GM21447 (cell line): ENCODE results near the gene OAT.

Experiments used
- ATAC-seq: cut with Tn5 transposase; IDR thresholded peaks from one replicate; pipeline ENCODE4 v1.9.1; 2021; ENCODE audit not compliant: unreplicated experiment

OAT gene

DNA sequence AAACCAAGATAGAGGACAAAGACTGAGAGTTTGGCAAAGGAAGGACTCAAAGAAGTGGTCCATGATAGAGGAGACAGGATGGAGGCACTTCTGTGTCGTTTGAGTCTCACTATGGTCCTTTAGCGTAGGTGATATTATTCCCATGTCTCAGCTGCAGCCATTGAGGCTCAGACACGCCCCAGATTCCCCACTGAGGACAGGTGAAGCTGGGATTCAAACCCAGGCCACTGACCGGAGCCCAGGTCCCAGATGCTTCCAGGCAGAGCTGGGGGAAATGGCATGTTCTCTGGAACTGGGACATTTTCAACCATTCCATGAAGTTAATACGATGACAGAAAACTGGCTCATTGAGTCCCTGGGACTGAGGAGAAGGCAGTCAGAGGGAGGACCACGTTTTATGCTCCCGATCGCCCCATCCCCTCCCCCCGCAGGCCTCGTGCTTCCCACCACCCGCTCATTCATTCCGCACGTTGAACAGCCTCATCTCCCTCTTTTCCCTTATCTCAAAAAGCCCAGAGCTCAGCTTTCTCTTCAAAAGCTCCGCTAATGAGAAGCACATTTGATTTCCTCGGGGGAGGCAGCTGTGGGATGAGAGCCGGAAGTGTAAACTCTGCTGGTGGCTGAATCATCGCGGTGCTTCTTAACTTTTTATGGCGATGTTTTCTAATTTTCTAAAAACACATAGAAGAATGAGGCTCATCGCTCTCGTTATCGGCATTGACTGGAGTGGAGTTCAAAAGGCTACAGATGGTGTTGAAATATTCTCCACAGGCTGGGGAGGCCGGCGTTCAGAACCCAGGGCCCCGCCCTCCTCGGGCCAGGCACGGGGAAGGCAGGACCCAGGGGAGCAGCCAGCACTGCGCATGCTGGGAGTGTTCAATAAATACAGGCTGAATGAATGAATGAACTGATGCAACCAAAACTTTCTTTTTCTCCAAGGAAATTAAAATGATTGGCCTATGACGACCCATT, 64.0 kb downstream of the OAT start:
- no peak for ATAC-seq

DNA sequence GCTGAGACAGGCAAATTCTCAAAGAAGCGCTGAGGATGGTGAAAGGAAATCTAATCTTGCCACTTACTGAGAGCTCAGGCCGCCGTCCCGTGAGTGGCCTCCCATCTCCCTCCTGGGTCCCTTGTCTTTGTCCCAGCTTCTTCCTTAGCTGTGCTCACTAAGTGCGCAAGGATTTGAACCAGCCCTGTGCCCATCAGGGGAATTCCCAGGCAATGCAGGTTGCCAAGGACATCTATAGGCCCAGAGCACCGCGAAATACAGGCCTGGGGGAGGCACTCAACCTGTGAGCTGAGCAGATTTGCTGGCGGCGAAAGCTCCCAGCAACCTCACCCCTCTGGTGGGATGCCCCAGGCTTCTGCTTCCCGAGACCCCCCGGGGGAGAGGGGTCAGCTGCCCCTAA, 64.8 kb downstream of the OAT start:
- no peak for ATAC-seq

DNA sequence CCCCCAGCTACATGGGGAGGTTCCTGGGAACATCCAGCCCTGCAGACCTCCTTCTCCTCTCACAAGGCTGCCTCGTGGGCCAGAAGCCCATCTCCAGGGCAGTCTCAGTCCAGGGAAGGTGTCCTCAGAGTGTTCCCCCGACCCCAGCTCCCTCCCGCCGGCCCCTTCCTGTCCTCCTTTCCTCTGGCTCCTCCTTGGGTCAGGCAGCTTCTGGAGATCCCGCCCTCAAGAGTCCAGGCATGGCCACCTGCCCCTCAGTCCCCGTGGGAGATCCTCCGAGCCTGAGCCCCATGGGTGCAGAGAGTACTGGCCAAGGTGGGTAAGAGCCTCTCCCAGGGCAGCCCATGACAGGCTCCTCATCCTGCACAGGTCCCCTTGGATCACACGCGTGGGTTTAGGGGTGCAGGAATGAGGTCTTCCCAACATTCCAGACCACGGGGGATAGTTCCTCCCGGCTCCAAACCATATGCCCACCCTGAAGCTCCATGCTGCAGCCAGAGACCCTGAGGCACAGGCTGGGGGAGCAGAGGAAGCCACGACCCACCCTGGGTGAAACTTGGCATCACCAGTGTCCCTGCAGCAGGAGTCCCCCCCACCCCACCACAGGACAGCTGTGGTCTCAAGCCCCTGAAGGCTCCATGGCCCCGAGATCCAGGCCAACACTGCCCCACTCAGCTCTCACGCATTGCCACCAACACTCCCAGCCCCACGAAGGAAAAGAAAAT, 65.5 kb downstream of the OAT start:
- no peak for ATAC-seq

DNA sequence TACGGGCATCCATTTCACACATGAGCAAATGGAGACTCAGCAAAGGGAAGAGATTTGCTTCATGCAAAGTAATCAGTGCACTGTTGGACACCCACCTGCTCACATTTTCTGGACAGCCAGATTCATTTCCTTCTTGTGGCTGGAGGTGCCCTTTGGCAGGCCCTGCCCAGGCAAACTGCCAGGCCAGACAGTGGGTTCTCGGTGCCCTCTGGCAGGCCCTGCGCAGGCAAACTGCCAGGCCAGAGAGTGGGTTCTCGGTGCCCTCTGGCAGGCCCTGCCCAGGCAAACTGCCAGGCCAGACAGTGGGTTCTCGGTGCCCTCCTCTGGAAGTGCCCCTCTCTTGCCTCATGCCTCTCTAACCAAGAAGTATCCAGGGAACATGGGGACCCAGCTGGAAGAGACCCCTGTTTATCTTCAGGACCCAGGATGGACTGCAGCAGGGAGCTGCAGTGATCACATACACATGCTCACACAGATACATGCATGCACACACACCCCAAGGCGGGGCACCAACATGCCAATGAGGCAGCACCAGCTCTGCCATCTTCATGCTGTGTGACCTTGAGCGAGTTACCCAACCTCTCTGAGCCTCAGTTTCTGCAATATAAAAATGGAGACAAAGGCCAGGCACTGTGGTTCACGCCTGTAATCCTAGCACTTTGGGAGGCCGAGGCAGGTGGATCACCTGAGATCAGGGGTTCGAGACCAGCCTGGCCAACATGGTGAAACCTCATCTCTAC, 67.1 kb downstream of the OAT start:
- no peak for ATAC-seq

- ATAC-seq: no peak
Measured at GRCh38 chr10:124350806-124351205, 67.9 kb downstream of the OAT start.

DNA sequence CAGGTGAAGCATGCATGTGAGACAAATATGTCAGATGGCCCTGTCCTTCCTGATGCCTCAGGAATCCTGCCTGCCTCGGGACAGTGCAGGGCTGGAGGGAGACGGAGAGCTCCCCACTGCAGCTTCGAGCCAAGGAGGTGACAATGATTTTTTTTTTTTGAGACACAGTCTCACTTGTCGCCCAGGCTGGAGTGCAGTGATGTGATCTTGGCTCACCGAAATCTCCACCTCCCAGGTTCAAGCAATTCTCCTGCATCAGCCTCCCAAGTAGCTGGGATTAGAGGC, 68.8 kb downstream of the OAT start:
- no peak for ATAC-seq

DNA sequence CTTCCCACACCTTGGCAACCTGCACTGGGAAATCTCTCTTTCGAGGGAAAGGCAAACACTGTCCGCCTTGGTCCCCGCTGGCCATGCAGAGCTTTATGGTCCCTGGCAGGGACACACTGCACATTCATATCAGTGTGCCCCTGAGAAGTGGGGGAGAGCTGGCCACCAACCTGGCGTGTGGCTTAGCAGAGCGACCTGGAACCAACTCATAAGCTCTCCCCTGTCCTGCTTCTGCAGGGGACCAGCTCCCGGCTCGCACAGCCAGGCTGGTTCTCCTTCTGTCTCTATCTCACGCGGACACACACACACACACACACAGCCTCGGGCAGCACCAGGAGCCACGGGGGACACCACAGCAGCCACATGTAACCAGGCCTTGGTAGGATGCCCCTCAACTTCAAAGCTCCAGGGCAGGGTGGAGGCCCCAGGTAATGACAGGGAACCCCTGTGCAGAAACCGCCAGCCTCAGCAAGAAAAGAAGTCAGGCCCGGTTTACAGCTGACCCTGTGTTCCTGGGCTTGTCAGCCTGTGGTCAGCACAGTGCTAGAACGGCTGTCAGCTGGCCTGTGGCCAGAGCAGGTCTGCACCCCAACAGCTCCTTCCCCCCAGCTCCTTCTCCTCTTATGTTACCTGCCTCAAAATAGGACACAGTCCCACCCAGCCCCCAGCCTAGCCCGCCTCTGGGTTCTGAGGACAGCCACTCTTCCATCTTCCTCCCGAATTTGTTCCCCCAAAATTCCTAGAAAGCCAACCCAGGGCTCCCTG, 69.3 kb downstream of the OAT start:
- no peak for ATAC-seq

- ATAC-seq: no peak
Measured at GRCh38 chr10:124348801-124349200, 69.9 kb downstream of the OAT start.

GRCh38 chr10:124347956-124348355, 70.8 kb downstream of the OAT start:
- no peak for ATAC-seq
